Esophagus squamous epithelium (tissue), 5 donors: ENCODE data around the gene CFAP52. TPM values are rescaled to one million over a fixed set of nuclear protein-coding genes. Genes with fewer than 3 reads are reported as not detected.
"Not testable (repeated sequence)": the region's sequence is repeated elsewhere in the genome, so short reads cannot be mapped to it uniquely, and the experiment has no call there.

Source experiments
- DNase-seq: peaks from one replicate; lab custom pipeline; 2025; lab: John Stamatoyannopoulos, UW
- H3K27ac ChIP-seq, 4 donors: fragments of 200-600 bp; sonication (generic); one replicate each; pipeline ENCODE4 v1.5.1; 2016 to 2019; ENCODE audit warnings: mild to moderate bottlenecking in 1 of 4
- H3K27me3 ChIP-seq, 4 donors: fragments of 200-600 bp; sonication (generic); 1 replicate in 3 of 4; 2 replicates in 1 of 4; pipeline versions ENCODE4 v1.5.1 to v1.6.0; 2017 to 2021; ENCODE audit warnings: antibody characterized with exemption in 1 of 4
- H3K36me3 ChIP-seq, 3 donors: fragments of 200-600 bp; sonication (generic); one replicate each; pipeline ENCODE4 v1.5.1; 2016 to 2019
- H3K4me1 ChIP-seq, 3 donors: fragments of 200-600 bp; sonication (generic); one replicate each; pipeline ENCODE4 v1.5.1; 2017 to 2019
- H3K4me3 ChIP-seq, 4 donors: fragments of 200-600 bp; sonication (generic); 1 replicate in 3 of 4; 2 replicates in 1 of 4; pipeline ENCODE4 v1.5.1; 2016 to 2019; ENCODE audit warnings: mild to moderate bottlenecking in 2 of 4, moderate library complexity in 1 of 4
- H3K9me3 ChIP-seq, 3 donors: fragments of 200-600 bp; sonication (generic); one replicate each; pipeline ENCODE4 v1.5.1; 2016 to 2019
- CTCF ChIP-seq, 6 experiments: fragments of 450-650 bp in 4 of 6; fragments of 200-600 bp in 2 of 6; sonication (generic) in 2 of 6; IDR thresholded peaks; one replicate each; pipeline ENCODE4 v1.5.1; 2016 to 2019; ENCODE audit warnings: antibody characterized with exemption in 6 of 6, mild to moderate bottlenecking in 4 of 6, moderate library complexity in 4 of 6
- POLR2A ChIP-seq, 4 donors: fragments of 450-650 bp; IDR thresholded peaks; one replicate each; pipeline ENCODE4 v1.6.1; 2017; ENCODE audit warnings: antibody characterized with exemption in 4 of 4, mild to moderate bottlenecking in 4 of 4, moderate library complexity in 3 of 4
- WGBS, 2 donors: methylation state at CpG; one replicate each; pipeline ENCODE4 v1.1.5; 2018; 5-methylcytosine and 5-hydroxymethylcytosine counted together
- intact Hi-C: fragments of 100-400 bp; cut with DNase I; formaldehyde crosslinking; loops from one replicate; pipeline ENCODE4 v1.15.0; 2022
- total RNA-seq, 4 donors: library from RNA; depleted of rRNA; stranded (reverse); fragments of >200 nt; gene quantifications; one replicate each; pipeline ENCODE4 v1.1.0, GENCODE V29; 2016
- donor health status: DM: yes; HTN: yes; CAD: no.

Gene CFAP52
- total RNA-seq, 4 donors from 2014 or later, result not detected

- intact Hi-C loops, result no loop called here
- Histone ChIP-seq H3K9me3 (no peaks in the 10 kb centered on the region), H3K4me1 (no peaks in the 10 kb centered on the region), H3K4me3 (no peak overlapping the region), H3K36me3 (no peaks in the 10 kb centered on the region), H3K27ac (no peak overlapping the region), H3K27me3 (peaks cover 0 to 2% (median 0%) of the 10 kb centered on the region in 4 donors)
- WGBS, 2 donors, result 51 to 56% methylated on average over 2 to 4 of the region's 4 CpGs
- no peak for TF ChIP-seq CTCF (IDR thresholded peaks at IDR 0.05)
- no peak for TF ChIP-seq POLR2A (IDR thresholded peaks at IDR 0.05)
- no peak for DNase-seq
These were observed 82.3 kb downstream of the CFAP52 start for GRCh38 chr17:9658593-9659211.

DNA sequence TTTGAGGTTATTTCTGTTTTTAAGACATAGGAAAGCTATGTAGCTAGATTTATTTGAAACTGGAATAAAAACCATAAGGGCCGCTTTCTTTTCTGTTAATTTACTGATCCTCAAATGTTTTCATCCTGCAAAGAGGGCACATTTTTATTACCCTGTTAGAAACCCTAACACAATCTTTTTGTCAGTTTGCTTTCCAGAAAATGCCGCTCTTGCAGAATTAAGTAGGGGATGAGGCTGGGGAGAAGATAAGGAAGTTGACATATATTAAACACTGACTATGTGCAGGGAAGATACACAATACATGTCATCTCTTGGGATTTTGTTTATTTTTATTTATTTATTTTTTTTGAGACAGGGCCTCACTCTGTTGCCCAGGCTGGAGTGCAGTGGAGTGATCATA, 84.6 kb downstream of the CFAP52 start:
- no peaks in the 10 kb centered on the region for H3K27me3 ChIP-seq
- intact Hi-C loops, result no loop called here
- DNase-seq, result no peak
- 78 to 95% methylated on average over 2 of the region's 2 CpGs for WGBS, 2 donors
- H3K27ac ChIP-seq, result no peak overlapping the region
- H3K36me3 ChIP-seq, result peaks cover 0 to 15% (median 0%) of the 10 kb centered on the region in 3 donors
- no peak overlapping the region for H3K4me3 ChIP-seq
- H3K4me1 ChIP-seq, result no peaks in the 10 kb centered on the region
- TF ChIP-seq CTCF (IDR thresholded peaks at IDR 0.05) (no peak), POLR2A (IDR thresholded peaks at IDR 0.05) (no peak)
- no peaks in the 10 kb centered on the region for H3K9me3 ChIP-seq

DNA sequence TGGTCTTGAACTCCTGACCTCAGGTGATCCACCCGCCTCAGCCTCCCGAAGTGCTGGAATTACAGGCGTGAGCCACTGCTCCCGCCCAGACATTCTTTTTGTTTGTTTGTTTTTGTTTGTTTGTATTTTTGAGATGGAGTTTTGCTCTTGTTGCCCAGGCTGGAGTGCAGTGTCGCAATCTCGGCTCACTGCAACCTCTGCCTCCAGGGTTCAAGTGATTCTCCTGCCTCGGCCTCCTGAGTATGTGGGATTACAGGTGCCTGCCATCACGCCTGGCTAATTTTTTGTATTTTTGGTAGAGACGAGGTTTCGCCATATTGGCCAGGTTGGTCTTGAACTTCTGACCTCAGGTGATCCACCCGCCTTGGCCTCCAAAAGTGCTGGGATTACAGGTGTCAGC, 87.1 kb downstream of the CFAP52 start:
- WGBS, 2 donors, result 93% methylated on average over 11 of the region's 11 CpGs
- H3K27ac ChIP-seq, intact Hi-C loops, H3K4me1 ChIP-seq, H3K4me3 ChIP-seq, H3K27me3 ChIP-seq, DNase-seq, H3K9me3 ChIP-seq: not testable (repeated sequence)
- peaks cover 0 to 25% (median 0%) of the 10 kb centered on the region in 3 donors for H3K36me3 ChIP-seq

DNA sequence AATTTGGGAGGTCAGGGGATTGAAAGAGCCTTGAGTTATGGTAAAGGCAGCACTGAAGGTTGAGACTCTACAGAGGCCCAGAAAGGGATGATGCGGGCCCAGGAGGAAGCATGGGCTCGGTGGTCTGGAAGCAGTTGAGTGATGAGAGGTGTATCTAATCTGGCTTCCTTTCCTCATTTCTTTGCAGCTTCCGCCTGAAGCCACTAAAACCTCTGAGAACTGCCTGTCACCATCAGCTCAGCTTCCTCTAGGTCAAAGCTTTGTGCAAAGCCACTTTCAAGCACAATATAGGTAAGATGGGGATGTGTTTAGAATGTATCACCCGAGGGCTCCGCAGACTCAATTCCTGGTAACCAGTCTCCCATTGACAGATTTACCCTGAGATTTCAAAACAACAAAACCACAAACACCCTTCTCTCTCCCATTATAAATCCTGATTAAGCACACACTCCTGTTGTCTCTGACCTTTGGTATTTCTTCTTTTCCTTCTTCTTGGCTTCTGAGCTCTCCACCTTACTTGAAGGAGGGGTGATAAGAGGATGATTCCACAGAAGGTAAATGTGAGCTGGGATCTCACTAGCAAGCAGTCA, 90.1 kb downstream of the CFAP52 start:
- H3K36me3 ChIP-seq, result peaks cover 0 to 27% (median 0%) of the 10 kb centered on the region in 3 donors
- peaks cover 0 to 13% (median 3%) of the 10 kb centered on the region in 3 donors for H3K4me1 ChIP-seq
- H3K9me3 ChIP-seq, result no peaks in the 10 kb centered on the region
- no peaks in the 10 kb centered on the region for H3K27me3 ChIP-seq
- DNase-seq, result no peak
- TF ChIP-seq POLR2A (IDR thresholded peaks at IDR 0.05), result no peak
- TF ChIP-seq CTCF (IDR thresholded peaks at IDR 0.05), result no peak
- 74 to 75% methylated on average over 3 to 5 of the region's 5 CpGs for WGBS, 2 donors
- no peak overlapping the region for H3K27ac ChIP-seq
- H3K4me3 ChIP-seq, result no peak overlapping the region
- intact Hi-C loops, result no loop called here

GRCh38 chr17:9668517-9668916, 92.1 kb downstream of the CFAP52 start:
- no peak for TF ChIP-seq POLR2A (IDR thresholded peaks at IDR 0.05)
- no peak for TF ChIP-seq CTCF (IDR thresholded peaks at IDR 0.05)
- Histone ChIP-seq H3K36me3 (peaks cover 0 to 27% (median 0%) of the 10 kb centered on the region in 3 donors), H3K4me1 (peaks cover 0 to 13% (median 3%) of the 10 kb centered on the region in 3 donors), H3K9me3 (no peaks in the 10 kb centered on the region), H3K4me3 (no peak overlapping the region), H3K27me3 (no peaks in the 10 kb centered on the region), H3K27ac (no peak overlapping the region)
- intact Hi-C loops, result no loop called here
- no peak for DNase-seq
- 58 to 71% methylated on average over 6 of the region's 6 CpGs for WGBS, 2 donors
